HepG2 (cell line): ENCODE results near the gene LHFPL2. TPM values are rescaled to one million over a fixed set of nuclear protein-coding genes. Genes with fewer than 3 reads are reported as not detected.

Experiments
- ATAC-seq: fragments of 200-7000 bp; cut with Tn5 transposase; 3 replicates; pipeline ENCODE4 v1.9.1; 2020; ENCODE audit warnings: mild to moderate bottlenecking, moderate library complexity
- BruUV-seq: library from RNA; stranded (reverse); fragments of 400-500 nt; replicated peaks from 2 replicates; lab custom pipeline; 2021; lab: Mats Ljungman, UMichigan
- CTCF ChIA-PET: fragments of 300-600 bp; formaldehyde crosslinking; extraction: SDS; loops from one replicate; lab custom pipeline; 2021; ENCODE audit warnings: low total read pairs, inconsistent platforms, low intra/inter-chr PET ratio; lab: Yijun Ruan, JAX
- POLR2A ChIA-PET: fragments of 350-600 bp; sonication (Branson Sonifier 250); formaldehyde crosslinking; loops from one replicate; lab custom pipeline; 2020; ENCODE audit warnings: antibody characterized with exemption, inconsistent platforms; lab: Yijun Ruan, JAX
- DNase-seq: peaks from one replicate; pipeline ENCODE4 v3.0.0-alpha.2; 2015; ENCODE audit warnings: low spot score
- FAIRE-seq: peaks from 3 replicates; lab custom pipeline; 2011; peaks lifted over from hg19 to GRCh38; lab: Jason Lieb, UNC
- H2AFZ ChIP-seq: one replicate; pipeline ENCODE4 v1.6.1; 2011; ENCODE audit warnings: low read length, inconsistent platforms
- H3K27ac ChIP-seq: fragments of 300-600 bp; 3 replicates; pipeline ENCODE4 v1.8.0; 2011; ENCODE audit warnings: mixed run types, mild to moderate bottlenecking, mixed read lengths, low read length, inconsistent platforms; ENCODE audit not compliant: insufficient read depth; ENCODE audit errors: extremely low read length
- H3K27me3 ChIP-seq, 2 experiments: fragments of 200-600 bp in 1 of 2; 2 replicates in 1 of 2; 3 replicates in 1 of 2; pipeline versions ENCODE4 v1.6.0 to v1.8.0; 2011; ENCODE audit warnings: low read length in 2 of 2, mild to moderate bottlenecking in 2 of 2, moderate library complexity in 2 of 2, inconsistent platforms in 1 of 2; ENCODE audit not compliant: insufficient read depth in 2 of 2, control insufficient read depth in 1 of 2
- H3K36me3 ChIP-seq, 2 experiments: fragments of 200-600 bp in 1 of 2; replicated peaks in 1 of 2; 2 replicates in 1 of 2; 3 replicates in 1 of 2; pipeline versions ENCODE4 v1.5.1 to v1.8.0; 2011; ENCODE audit warnings: low read length in 2 of 2, inconsistent platforms in 1 of 2; ENCODE audit not compliant: insufficient read depth in 2 of 2, control insufficient read depth in 1 of 2
- H3K4me1 ChIP-seq: 2 replicates; pipeline ENCODE4 v1.5.1; 2012; ENCODE audit warnings: low read length, inconsistent platforms; ENCODE audit not compliant: insufficient read depth
- H3K4me2 ChIP-seq: 2 replicates; pipeline ENCODE4 v1.6.0; 2011; ENCODE audit warnings: low read depth, low read length, inconsistent platforms
- H3K4me3 ChIP-seq, 3 experiments: fragments of 200-600 bp in 1 of 3; sonication (generic), shearing (Covaris generic) in 1 of 3; replicated peaks in 1 of 3; 2 replicates each; pipeline ENCODE4 v1.5.1; 2011 to 2016; ENCODE audit warnings: low read length in 3 of 3, inconsistent platforms in 2 of 3, low read depth in 2 of 3, mild to moderate bottlenecking in 2 of 3, control low read depth in 1 of 3, mixed read lengths in 1 of 3; ENCODE audit not compliant: insufficient read depth in 1 of 3
- H3K79me2 ChIP-seq: one replicate; pipeline ENCODE4 v1.6.1; 2011; ENCODE audit warnings: low read length, inconsistent platforms; ENCODE audit not compliant: insufficient read depth
- H3K9ac ChIP-seq: 2 replicates; pipeline ENCODE4 v1.6.0; 2011; ENCODE audit warnings: mild to moderate bottlenecking, low read depth, low read length, inconsistent platforms; ENCODE audit not compliant: insufficient read depth
- H3K9me3 ChIP-seq: 2 replicates; pipeline ENCODE4 v1.5.1; 2012; ENCODE audit warnings: mild to moderate bottlenecking, low read length
- H4K20me1 ChIP-seq: 2 replicates; pipeline ENCODE4 v1.6.0; 2011; ENCODE audit warnings: inconsistent platforms, mild to moderate bottlenecking, low read length, moderate library complexity; ENCODE audit not compliant: insufficient read depth
- ADNP ChIP-seq: sonication (generic); formaldehyde crosslinking; IDR thresholded peaks from 2 replicates; pipeline ENCODE4 v1.4.0; 2020; ENCODE audit warnings: missing genetic modification reagents
- HOXA3 ChIP-seq: sonication (generic); formaldehyde crosslinking; IDR thresholded peaks from 2 replicates; pipeline ENCODE4 v1.5.0; 2020; ENCODE audit warnings: missing genetic modification reagents
- MAFK ChIP-seq, 2 experiments: IDR thresholded peaks in 1 of 2; conservative IDR thresholded peaks in 1 of 2; 2 replicates each; pipeline ENCODE4 v1.6.1; 2011; ENCODE audit warnings: improper control_type of control experiment in 2 of 2, low read length in 2 of 2
- PAX8 ChIP-seq: sonication (generic); formaldehyde crosslinking; IDR thresholded peaks from 2 replicates; pipeline ENCODE4 v1.8.0; 2022; ENCODE audit warnings: mild to moderate bottlenecking, missing genetic modification reagents, borderline replicate concordance
- RARA ChIP-seq: IDR thresholded peaks from 2 replicates; pipeline ENCODE4 v1.6.1; 2016; ENCODE audit warnings: missing genetic modification reagents, missing compliant biosample characterization
- SMARCE1 ChIP-seq: fragments of 450-650 bp; IDR thresholded peaks from 2 replicates; pipeline ENCODE4 v1.6.1; 2017; ENCODE audit warnings: borderline replicate concordance
- SOX6 ChIP-seq, 2 experiments: fragments of 450-650 bp in 1 of 2; sonication (generic) in 1 of 2; formaldehyde crosslinking in 1 of 2; IDR thresholded peaks; 2 replicates each; pipeline versions ENCODE4 v1.4.0 to v1.6.1; 2017 to 2020; ENCODE audit warnings: antibody characterized with exemption in 1 of 2, mild to moderate bottlenecking in 1 of 2, missing genetic modification reagents in 1 of 2
- TSC22D2 ChIP-seq: sonication (generic); formaldehyde crosslinking; IDR thresholded peaks from 2 replicates; pipeline ENCODE4 v1.5.1; 2020; ENCODE audit warnings: missing genetic modification reagents, mild to moderate bottlenecking, borderline replicate concordance
- ZNF274 ChIP-seq: sonication (generic); formaldehyde crosslinking; IDR thresholded peaks from 2 replicates; pipeline ENCODE4 v1.5.1; 2020; ENCODE audit warnings: mild to moderate bottlenecking, missing genetic modification reagents
- ZNF281 ChIP-seq: sonication (generic); formaldehyde crosslinking; IDR thresholded peaks from 2 replicates; pipeline ENCODE4 v1.4.0; 2020; ENCODE audit warnings: missing genetic modification reagents, borderline replicate concordance
- ZNF44 ChIP-seq: sonication (generic); formaldehyde crosslinking; IDR thresholded peaks from 2 replicates; pipeline ENCODE4 v1.5.1; 2020; ENCODE audit warnings: mild to moderate bottlenecking, missing genetic modification reagents
- WGBS: methylation state at CpG from one replicate; pipeline ENCODE4 v1.1.6; 2017; ENCODE audit warnings: low lambda C conversion rate; 5-methylcytosine and 5-hydroxymethylcytosine counted together
- in situ Hi-C: cut with HindIII; loops from 2 replicates; pipeline ENCODE4 v1.10.0; 2017; ENCODE audit warnings: low pct_unique_long_range_greater_than_20kb; ENCODE audit not compliant: extremely low pct_ligation_motif_present
- intact Hi-C: fragments of 100-400 bp; cut with micrococcal nuclease; formaldehyde crosslinking; loops from one replicate; pipeline ENCODE4 v1.10.0; 2022; ENCODE audit not compliant: unreplicated experiment
- polyA plus RNA-seq, 8 experiments: library from polyadenylated mRNA; depleted of rRNA in 3 of 8; stranded (reverse) in 7 of 8; unstranded in 1 of 8; fragments of >200 nt; fragmentation: Illumina TruSeq in 4 of 8; extraction: Trizol in 4 of 8; gene quantifications; 2 replicates each; pipeline versions ENCODE4 v1.2.1 to v1.2.3, GENCODE V29; 2011 to 2016; ENCODE audit warnings: low read depth in 4 of 8, missing spikeins in 1 of 8, mixed read lengths in 1 of 8; ENCODE audit not compliant: insufficient read depth in 1 of 8
- total RNA-seq, 5 experiments: library from RNA; depleted of rRNA; stranded (reverse); fragments of >200 nt; fragmentation: Illumina TruSeq; extraction: Trizol; gene quantifications; 2 replicates each; pipeline ENCODE4 v1.2.3, GENCODE V29; 2016; ENCODE audit warnings: low read depth in 1 of 5
- TF ChIP-seq, protein P1 (sequence below): sonication (generic); formaldehyde crosslinking; IDR thresholded peaks from 2 replicates; pipeline ENCODE4 v1.4.0; 2020; ENCODE audit warnings: missing genetic modification reagents

LHFPL2 gene
- total and polyA plus RNA-seq, 2 of the 13 experiments (the other 11 are each of a cell fraction or from before 2014, with no cell fraction given), result 6.0 to 20.0 TPM

DNA sequence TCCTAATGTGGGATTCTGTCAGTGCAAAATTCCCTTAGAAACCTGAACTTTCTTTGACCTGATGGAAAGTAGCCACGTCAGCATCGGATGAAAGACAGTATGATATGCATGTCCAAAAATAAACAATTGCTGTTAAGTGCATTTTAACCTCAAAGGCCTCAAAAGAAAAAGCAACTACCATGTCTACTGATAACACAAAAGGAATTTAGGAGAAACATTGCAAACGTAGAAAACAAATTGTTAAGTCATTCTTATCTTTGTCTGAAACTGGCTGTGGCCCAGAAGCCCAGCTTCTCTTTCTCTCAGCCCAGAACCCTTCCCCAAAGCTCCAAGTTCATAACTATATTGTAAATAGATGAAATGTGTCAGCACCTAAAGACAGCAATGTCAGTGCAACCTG is 11.1 kb upstream of the LHFPL2 start:
- H3K27ac ChIP-seq, result no peak overlapping the region
- FAIRE-seq, result no peak
- H3K9me3 ChIP-seq, result no peaks in the 10 kb centered on the region
- no peak overlapping the region for H2AFZ ChIP-seq
- TF ChIP-seq RARA (CRISPR knock-in tag) (peak; percentile 39; the same call in 1 of the 2 replicates), ADNP (CRISPR knock-in tag) (no peak), MAFK (conservative IDR thresholded peaks at IDR 0.05 in 1 of 2, IDR thresholded peaks at IDR 0.05 in 1 of 2; ENCODE audit: low read length in 2 of 2) (peak; percentile 31 to 57; a peak in 3 of 4 replicates)
- ChIA-PET CTCF (no interaction called here), POLR2A (no interaction called here)
- H3K9ac ChIP-seq, result no peak overlapping the region
- BruUV-seq, result no TSS peak
- no peak overlapping the region for H3K4me2 ChIP-seq
- ATAC-seq, result no peak
- in situ Hi-C loops, result no loop called here
- intact Hi-C loops, result no loop called here
- peak; percentile 23 for DNase-seq
- H3K4me1 ChIP-seq, result peaks cover 10% of the 10 kb centered on the region
- no peaks in the 10 kb centered on the region for H3K27me3 ChIP-seq
- H3K79me2 ChIP-seq, result no peaks in the 10 kb centered on the region
- no peak overlapping the region for H3K4me3 ChIP-seq
- H3K36me3 ChIP-seq, result no peaks in the 10 kb centered on the region
- no peaks in the 10 kb centered on the region for H4K20me1 ChIP-seq
- 8% methylated on average over 3 of the region's 3 CpGs for WGBS

- H3K27me3 ChIP-seq, result no peaks in the 10 kb centered on the region
- in situ Hi-C loops (no loop called here), intact Hi-C loops (no loop called here)
- peaks cover 13% of the 10 kb centered on the region for H3K4me1 ChIP-seq
- H3K9ac ChIP-seq, result no peak overlapping the region
- no peak overlapping the region for H3K4me2 ChIP-seq
- ChIA-PET POLR2A (no interaction called here), CTCF (no interaction called here)
- H3K9me3 ChIP-seq, result no peaks in the 10 kb centered on the region
- no peaks in the 10 kb centered on the region for H4K20me1 ChIP-seq
- no peak overlapping the region for H3K4me3 ChIP-seq
- H3K27ac ChIP-seq, result no peak overlapping the region
- BruUV-seq, result no TSS peak
- WGBS, result 93% methylated on average over 3 of the region's 3 CpGs
- FAIRE-seq, result no peak
- H3K36me3 ChIP-seq, result no peaks in the 10 kb centered on the region
- no peak for DNase-seq
- H3K79me2 ChIP-seq, result no peaks in the 10 kb centered on the region
- ATAC-seq, result no peak
- H2AFZ ChIP-seq, result no peak overlapping the region
- TF ChIP-seq PAX8 (CRISPR knock-in tag), result no peak
- TF ChIP-seq, protein P1, sequence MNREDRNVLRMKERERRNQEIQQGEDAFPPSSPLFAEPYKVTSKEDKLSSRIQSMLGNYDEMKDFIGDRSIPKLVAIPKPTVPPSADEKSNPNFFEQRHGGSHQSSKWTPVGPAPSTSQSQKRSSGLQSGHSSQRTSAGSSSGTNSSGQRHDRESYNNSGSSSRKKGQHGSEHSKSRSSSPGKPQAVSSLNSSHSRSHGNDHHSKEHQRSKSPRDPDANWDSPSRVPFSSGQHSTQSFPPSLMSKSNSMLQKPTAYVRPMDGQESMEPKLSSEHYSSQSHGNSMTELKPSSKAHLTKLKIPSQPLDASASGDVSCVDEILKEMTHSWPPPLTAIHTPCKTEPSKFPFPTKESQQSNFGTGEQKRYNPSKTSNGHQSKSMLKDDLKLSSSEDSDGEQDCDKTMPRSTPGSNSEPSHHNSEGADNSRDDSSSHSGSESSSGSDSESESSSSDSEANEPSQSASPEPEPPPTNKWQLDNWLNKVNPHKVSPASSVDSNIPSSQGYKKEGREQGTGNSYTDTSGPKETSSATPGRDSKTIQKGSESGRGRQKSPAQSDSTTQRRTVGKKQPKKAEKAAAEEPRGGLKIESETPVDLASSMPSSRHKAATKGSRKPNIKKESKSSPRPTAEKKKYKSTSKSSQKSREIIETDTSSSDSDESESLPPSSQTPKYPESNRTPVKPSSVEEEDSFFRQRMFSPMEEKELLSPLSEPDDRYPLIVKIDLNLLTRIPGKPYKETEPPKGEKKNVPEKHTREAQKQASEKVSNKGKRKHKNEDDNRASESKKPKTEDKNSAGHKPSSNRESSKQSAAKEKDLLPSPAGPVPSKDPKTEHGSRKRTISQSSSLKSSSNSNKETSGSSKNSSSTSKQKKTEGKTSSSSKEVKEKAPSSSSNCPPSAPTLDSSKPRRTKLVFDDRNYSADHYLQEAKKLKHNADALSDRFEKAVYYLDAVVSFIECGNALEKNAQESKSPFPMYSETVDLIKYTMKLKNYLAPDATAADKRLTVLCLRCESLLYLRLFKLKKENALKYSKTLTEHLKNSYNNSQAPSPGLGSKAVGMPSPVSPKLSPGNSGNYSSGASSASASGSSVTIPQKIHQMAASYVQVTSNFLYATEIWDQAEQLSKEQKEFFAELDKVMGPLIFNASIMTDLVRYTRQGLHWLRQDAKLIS (CRISPR knock-in tag), result no peak
- TF ChIP-seq HOXA3 (CRISPR knock-in tag), result no peak
- no peak for TF ChIP-seq ZNF274 (CRISPR knock-in tag)
- TF ChIP-seq SMARCE1, result no peak
- no peak for TF ChIP-seq SOX6 (IDR thresholded peaks at IDR 0.05)
- no peak for TF ChIP-seq SOX6 (CRISPR knock-in tag; IDR thresholded peaks at IDR 0.05)
- TF ChIP-seq ZNF44, result no peak
- no peak for TF ChIP-seq ZNF281 (CRISPR knock-in tag)
- no peak for TF ChIP-seq TSC22D2
Observed at GRCh38 chr5:78659114-78659513, 10.5 kb upstream of the LHFPL2 start.
